Heart left ventricle (tissue), 13 donors: ENCODE results near the gene SLC19A1.

ENCODE experiments used
- CTCF ChIP-seq, 12 donors: fragments of 200-600 bp; sonication (generic) in 4 of 12; IDR thresholded peaks; one replicate each; pipeline versions ENCODE4 v1.5.0 to v1.8.0; 2018 to 2022; ENCODE audit warnings: antibody characterized with exemption in 12 of 12, mild to moderate bottlenecking in 5 of 12
- POLR2A ChIP-seq, 2 donors: fragments of 450-650 bp; IDR thresholded peaks; one replicate each; pipeline ENCODE4 v1.6.1; 2017; ENCODE audit warnings: antibody characterized with exemption in 2 of 2, mild to moderate bottlenecking in 2 of 2, moderate library complexity in 2 of 2
- donor health status: ischemic (EF 13 %, LVEDD 7.1; RV severe dilation, severe dysfunction).
- donor health status: DM: no; HTN: yes; CAD: no.
- donor health status: DM: no; HTN: no; CAD: no.
- donor health status: ischemic (EF 25% LVEDD 6.9; RV normal size, moderate dysfunction).
- donor health status: ischemic (EF 25% LVEDD 5.7; RV mildly dilated, moderate dysfunction).
- donor health status: ischemic (EF 35%, LVEDD 5.7; RV mildly dilated, moderate dysfunction).
- donor health status: nonischemic (EF 11% LVEDD 7.7; RV severe dilation, severe dysfunction).
- donor health status: DM: yes; HTN: yes; CAD: no.
- donor health status: PGD.
- donor health status: ischemic (EF 29% LVEDD 5.4; RV normal size, mild dysfunction).
- donor health status: nonischemic (EF 23%, LVEDD 6.1; RV moderate dilation, normal function).

GRCh38 chr21:45570071-45570470 is 27.8 kb upstream of the SLC19A1 start:
- TF ChIP-seq CTCF (IDR thresholded peaks at IDR 0.05), result no peak
- TF ChIP-seq POLR2A (IDR thresholded peaks at IDR 0.05), result no peak
